Hair follicle dermal papilla cell (primary cell): ENCODE data around the gene UBR7. TPM values are rescaled to one million over a fixed set of nuclear protein-coding genes. Genes with fewer than 3 reads are reported as not detected.

Source experiments
- total RNA-seq: library from RNA; depleted of rRNA; stranded (reverse); fragments of >200 nt; gene quantifications from 2 replicates; pipeline ENCODE4 v1.2.3, GENCODE V29; 2012

Gene UBR7
- 15.1 and 18.3 TPM in 2 replicates for total RNA-seq

DNA sequence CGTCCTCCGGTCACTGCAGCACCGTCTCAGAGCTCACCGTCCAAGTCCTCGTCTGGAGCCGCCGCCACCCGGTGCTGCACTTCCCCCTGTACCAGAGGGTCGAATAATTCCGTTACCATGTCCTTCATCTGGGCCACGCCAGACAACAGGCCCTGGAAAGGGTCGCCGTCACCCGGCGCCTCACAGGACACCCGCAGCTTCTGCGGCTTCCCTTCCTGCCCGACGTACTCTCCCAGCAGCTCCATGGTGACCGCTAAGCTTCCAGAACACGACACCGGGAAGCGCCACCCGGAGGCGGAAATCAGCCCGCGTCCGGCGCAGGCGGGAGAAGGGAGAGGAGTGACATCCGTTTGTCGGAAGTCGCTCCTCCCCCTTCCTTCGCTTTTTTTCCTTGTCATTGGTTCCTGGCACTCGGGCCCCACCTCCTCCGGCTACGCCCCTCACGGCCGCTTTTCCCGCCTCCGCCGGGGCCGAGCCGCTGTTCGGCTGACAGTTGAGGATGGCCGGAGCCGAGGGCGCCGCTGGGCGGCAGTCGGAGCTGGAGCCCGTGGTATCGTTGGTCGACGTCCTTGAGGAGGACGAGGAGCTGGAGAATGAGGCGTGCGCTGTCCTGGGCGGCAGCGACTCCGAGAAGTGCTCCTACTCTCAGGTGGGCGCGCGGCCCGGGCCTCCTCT lies at the start of gene UBR7, which contains the start of gene GON7:
Gene UBR7, plus strand, starts transcription at position 464 of the 675 bp plus-strand sequence. Its CDS starts 36 bp downstream, at position 500.
Gene GON7, minus strand, starts transcription at position 273 of the 675 bp plus-strand sequence. Its CDS starts 28 bp downstream, at position 245.

GRCh38 chr14:93184391-93185348 lies 22.4 kb upstream of the UBR7 start, which contains the start of the genes LYSET and MOAP1:
Gene LYSET (plus strand): TSS chr14:93185317. CDS start chr14:93185406, 89 bp downstream.
Gene MOAP1 (minus strand): TSS chr14:93184897. CDS start chr14:93184242, 655 bp downstream.

Other genes starting within 250 kb of the UBR7 start
- gene ITPK1, start 91.3 kb upstream of the UBR7 start, total RNA-seq = 25.8 and 46.4 TPM in 2 replicates
- gene MOAP1, start 22.4 kb upstream of the UBR7 start, total RNA-seq = 12.0 and 14.8 TPM in 2 replicates
- 4.7 and 4.9 TPM in 2 replicates for gene LYSET, start 21.9 kb upstream of the UBR7 start, total RNA-seq
- 6.8 and 8.4 TPM in 2 replicates for gene GON7, start 191 bp upstream of the UBR7 start, total RNA-seq
- 34.2 and 42.5 TPM in 2 replicates for gene BTBD7, start 125.8 kb downstream of the UBR7 start, total RNA-seq
- not detected in 2 replicates for gene COX8C, start 139.9 kb downstream of the UBR7 start, total RNA-seq
- 0.12 and 0.16 TPM in 2 replicates for gene UNC79, start 223.7 kb downstream of the UBR7 start, total RNA-seq